Stimulated activated CD8-positive, alpha-beta memory T cell treated with anti-CD3 and anti-CD28 coated beads, Interleukin-7, amount 100 ng/mL, for 24 hours (primary cell): ENCODE measurements around the gene PPP6R1.

Experiments used
- DNase-seq: peaks from one replicate; pipeline ENCODE4 v3.0.0-alpha.2; 2020; ENCODE audit warnings: low read depth

PPP6R1 gene

GRCh38 chr19:55258828-55259539 is at the start of gene PPP6R1:
TSS of gene PPP6R1 (minus strand) at chr19:55259017. CDS start at chr19:55247103, 11,914 bp downstream.
- peak; percentile 87 for DNase-seq

DNA sequence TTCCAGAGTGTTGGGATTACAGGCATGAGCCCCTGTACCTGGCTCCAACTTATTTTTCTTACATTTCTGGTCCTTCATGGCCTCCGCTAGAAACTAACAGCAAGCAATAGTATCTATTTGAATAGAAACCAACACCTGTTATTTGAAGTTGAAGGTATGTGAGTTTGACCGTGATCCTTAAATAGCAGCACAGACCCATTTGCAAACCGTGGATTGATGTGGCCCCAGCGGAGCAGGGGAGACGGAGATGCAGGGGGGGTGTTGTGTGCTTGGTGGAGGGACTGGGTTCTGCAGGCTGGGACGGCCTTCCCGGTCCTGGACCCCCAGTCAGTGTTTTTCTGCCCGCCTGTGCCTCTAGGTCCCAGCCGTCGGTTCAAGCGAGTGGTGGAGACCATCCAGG is 49.5 kb upstream of the PPP6R1 start:
- no peak for DNase-seq

- no peak for DNase-seq
Observed at GRCh38 chr19:55306712-55307111, 47.9 kb upstream of the PPP6R1 start.

DNA sequence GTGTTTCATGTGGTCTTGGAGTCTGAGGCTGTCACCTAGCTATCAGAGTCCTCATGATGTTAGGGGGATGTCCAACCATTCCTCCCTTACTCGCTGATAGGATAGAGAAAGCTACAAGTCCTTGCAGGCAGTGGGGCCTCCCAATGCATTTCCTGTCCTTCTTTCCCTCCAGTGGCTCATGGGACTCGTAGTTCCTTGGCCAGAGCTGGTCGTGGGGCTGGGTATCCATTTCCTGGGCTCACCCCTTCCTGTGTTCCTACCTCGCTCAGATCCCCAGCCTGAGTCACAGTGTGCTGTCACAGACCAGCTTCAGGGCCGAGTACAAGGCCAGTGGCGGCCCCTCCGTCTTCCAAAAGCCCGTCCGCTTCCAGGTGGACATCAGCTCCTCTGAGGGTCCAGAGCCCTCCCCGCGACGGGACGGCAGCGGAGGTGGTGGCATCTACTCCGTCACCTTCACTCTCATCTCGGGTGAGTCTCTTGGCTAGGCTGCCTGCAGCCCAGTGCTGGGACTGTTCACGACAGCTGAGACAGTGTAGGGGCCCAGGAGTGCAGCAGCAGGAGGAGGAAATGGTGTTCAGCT is 47.3 kb upstream of the PPP6R1 start:
- no peak for DNase-seq

- DNase-seq, result no peak
Observed at GRCh38 chr19:55305491-55305890, 46.7 kb upstream of the PPP6R1 start.

DNA sequence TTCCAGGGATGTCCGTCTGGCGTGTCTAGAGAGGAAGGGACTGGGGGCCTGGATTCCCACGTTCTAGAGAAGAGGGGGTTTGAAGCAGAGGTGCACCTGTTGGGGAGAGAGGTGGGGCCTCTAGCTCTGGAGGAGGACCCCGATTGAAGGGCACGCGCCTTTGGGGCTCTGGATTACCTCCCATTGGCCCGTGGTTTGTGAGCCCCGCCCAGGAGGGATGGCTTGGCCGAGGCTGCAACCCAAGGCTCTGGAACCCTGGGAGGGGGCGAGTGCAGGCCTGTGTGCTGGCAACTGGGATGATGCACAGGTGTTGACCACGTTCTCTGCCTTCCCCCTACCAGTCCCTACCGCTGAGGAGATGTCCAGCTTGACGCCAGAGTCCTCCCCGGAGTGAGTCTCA is 46.2 kb upstream of the PPP6R1 start:
- no peak for DNase-seq

DNA sequence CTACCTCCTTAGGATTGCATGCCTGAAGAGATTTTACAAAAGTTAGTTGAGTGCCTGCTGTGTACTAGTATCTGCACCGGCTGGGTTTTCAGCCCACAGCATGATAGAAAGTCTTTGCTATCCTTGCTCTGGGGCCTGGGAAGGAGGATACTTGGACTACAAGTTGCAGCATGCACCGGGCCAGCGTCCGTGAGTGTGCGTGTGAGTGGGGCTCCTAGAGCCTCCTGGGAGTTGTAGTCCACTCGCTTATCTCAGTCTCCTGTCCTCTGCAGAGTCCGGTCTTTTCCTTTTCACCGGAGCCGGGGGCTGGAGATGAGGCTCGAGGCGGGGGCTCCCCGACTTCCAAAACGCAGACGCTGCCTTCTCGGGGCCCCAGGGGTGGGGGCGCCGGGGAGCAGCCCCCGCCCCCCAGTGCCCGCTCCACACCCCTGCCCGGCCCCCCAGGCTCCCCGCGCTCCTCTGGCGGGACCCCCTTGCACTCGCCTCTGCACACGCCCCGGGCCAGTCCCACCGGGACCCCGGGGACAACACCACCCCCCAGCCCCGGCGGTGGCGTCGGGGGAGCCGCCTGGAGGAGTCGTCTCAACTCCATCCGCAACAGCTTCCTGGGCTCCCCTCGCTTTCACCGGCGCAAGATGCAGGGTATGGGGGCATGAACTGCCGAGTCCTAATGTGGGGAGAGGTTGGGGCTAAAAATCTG is 45.6 kb upstream of the PPP6R1 start:
- DNase-seq, result no peak

- DNase-seq, result no peak
Observed at GRCh38 chr19:55303477-55303876, 44.7 kb upstream of the PPP6R1 start.

- DNase-seq, result no peak
Observed at GRCh38 chr19:55302318-55302703, 43.5 kb upstream of the PPP6R1 start.

DNA sequence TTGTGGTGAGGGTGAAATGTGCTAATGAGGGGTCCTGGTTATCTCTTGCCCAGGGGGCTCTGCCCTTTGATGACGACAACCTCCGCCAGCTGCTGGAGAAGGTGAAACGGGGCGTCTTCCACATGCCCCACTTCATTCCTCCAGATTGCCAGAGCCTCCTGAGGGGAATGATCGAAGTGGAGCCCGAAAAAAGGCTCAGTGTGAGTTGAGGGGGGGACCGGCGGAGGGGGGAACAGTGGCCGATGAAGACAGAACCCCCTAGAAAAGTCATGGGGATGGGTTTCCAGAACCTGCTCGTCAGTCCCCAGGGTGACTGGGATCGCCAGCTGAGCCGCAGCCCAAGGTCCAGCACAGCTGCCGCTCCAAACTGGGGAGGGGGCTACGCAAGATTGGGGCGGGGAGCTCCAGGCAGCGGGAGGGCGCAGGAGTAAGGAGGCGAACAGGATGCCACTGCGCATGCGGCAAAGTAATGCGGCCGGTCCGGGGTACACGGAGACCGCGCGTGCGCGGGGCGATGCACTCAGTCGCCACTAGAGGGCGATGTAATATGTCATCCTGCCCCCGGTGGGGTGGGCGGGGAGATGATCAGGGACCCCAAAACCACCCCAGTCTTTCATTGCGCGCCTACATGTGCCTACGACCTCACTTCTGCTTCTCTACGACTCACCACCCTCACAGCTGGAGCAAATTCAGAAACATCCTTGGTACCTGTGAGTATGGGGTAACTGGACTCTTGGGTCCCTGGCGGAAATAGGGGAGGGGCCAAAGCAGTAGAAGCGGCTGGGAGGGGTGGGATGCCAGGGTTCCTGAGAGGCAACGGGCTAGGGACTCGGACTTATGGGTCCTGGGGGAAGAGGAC is 42.9 kb upstream of the PPP6R1 start:
- DNase-seq, result peak; percentile 98

DNA sequence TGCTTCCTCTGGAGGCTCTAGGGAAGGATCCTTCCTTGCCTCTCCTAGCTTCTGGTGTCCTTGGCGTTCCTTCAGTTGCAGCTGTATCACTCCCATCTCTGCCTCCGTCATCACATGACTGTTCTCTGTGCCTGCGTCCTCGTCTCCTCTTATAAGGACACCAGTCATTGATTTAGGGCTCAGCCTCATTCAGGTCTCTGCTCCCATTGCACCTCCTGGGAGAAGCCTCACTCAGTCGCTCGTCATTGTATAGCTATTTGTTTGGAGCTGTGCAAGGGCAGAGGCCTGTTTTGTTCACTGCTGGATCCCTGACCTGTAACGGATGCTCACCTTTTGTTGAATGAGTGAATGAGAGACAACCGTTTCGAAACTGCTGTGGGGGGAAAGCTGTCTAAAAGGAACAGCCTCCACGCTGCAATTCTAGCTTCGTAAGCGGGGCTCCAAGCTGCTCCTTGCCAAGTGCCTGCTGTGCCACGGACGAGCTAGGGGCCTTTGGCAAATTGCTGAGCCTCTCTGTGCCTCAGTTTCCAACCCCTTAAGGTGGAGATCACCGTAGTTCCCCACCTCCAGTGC is 42.2 kb upstream of the PPP6R1 start:
- DNase-seq, result no peak

GRCh38 chr19:55299991-55300390 is 41.2 kb upstream of the PPP6R1 start:
- no peak for DNase-seq

DNA sequence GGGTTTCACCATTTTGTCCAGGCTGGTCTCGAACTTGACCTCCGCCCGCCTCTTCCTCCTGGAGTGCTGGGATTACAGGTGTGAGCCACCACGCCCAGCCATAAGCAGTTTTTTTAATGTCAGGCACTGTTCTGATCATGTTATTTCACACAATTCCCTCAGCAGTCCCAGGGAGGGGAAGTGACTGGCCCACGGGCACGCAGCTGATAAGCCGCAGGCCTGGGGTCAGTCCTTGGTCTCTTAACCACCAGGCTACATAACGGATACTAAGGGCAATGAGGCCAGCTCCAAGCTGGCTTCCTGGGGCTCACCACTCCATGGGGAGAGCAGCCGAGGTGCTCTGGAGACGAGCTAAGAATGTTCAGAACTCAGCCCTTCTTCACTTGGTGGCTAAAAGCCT is 38.5 kb upstream of the PPP6R1 start:
- no peak for DNase-seq

GRCh38 chr19:55289117-55289796 is 30.4 kb upstream of the PPP6R1 start:
- no peak for DNase-seq

GRCh38 chr19:55287361-55288079 is 28.7 kb upstream of the PPP6R1 start:
- no peak for DNase-seq

- no peak for DNase-seq
Observed at GRCh38 chr19:55285229-55285890, 26.5 kb upstream of the PPP6R1 start.

DNA sequence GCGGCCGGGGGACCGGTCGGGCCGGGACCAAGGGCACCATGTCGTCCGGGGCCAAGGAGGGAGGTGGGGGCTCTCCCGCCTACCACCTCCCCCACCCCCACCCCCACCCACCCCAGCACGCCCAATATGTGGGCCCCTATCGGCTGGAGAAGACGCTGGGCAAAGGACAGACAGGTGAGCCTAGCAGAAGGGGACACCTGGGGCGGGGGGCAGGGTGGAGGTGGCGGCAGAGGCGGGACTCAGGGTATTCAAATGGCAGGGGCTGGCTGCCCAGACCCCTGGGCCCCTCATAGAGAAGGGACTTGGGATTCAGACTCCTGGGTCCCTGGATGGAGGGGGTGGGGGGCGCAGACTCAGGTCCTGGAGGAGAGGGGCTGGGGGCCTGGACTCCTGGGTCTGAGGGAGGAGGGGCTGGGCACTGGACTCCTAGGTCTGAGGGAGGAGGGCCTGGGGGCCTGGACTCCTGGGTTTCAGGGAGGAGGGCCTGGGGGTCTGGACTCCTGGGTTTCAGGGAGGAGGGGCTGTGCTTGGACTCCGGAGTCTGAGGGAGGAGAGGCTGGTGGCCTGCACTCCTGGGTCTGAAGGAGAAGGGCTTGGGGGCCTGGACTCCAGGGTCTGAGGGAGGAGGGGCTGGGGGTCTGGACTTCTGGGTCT is 25.7 kb upstream of the PPP6R1 start:
- DNase-seq, result no peak

DNA sequence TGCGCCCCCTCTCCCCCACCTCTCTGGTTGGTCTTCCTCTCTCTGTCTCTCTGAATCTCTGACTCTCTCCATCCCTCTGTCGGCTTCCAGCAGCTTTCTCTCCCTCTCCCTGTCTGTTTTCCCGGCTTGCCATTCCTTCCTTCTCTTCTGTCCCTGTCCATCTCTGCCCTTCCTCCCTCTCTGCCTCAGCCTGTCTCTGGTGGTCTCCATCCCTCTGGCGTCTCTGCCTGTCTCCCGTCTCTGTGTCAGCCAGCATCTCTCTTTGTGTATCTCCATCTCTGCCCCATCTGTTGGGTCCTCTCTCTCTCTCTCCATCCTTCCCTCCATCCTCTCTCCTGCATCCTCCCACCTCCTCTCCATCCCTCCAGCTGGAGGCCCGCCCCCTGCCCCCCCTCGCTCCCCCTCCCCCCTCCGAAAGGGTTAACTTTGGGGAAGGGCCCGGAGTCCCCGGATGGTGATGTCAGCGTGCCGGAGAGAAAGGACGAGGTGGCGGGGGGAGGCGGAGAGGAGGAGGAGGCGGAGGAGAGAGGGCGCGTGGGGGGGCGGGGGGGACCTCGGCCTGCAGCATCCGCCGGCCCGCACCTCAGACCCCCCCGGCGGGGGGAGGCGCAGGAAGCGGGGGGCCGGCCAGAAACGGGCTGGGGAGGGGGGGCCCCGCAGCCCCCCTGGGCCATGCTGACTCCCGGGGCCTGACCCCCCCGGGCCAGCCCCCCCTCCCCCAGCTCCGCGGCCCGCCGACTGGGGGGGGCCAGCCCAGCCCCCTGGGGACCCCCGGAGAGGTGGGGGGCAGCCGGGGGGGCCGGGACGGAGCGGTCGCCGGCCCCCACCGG is 24.9 kb upstream of the PPP6R1 start, which contains the start of gene BRSK1:
TSS of gene BRSK1 (plus strand) at position 450 of the 830 bp plus-strand sequence. CDS start 446 bp downstream, outside the sequence.
- DNase-seq, result no peak
